DMS153 (cell line): ENCODE measurements around the gene GRM1.

Experiments used
- DNase-seq: peaks from one replicate; lab custom pipeline; 2025; lab: John Stamatoyannopoulos, UW

The GRM1 gene

GRCh38 chr6:146472918-146473317 is 444.1 kb downstream of the GRM1 start:
- no peak for DNase-seq

GRCh38 chr6:146481527-146481926 is 452.7 kb downstream of the GRM1 start:
- DNase-seq = no peak

- no peak for DNase-seq
Observed at GRCh38 chr6:146484411-146484810, 455.5 kb downstream of the GRM1 start.
